NB4 (cell line): Measurements from ENCODE around the gene CCDC181.

Experiments used
- CTCF ChIP-seq: IDR thresholded peaks from one replicate; pipeline ENCODE4 v1.5.1; 2012; ENCODE audit warnings: low read depth, low read length
- MYC ChIP-seq: IDR thresholded peaks from 2 replicates; pipeline ENCODE4 v1.6.1; 2011; ENCODE audit warnings: low read depth, low read length
- POLR2A ChIP-seq: IDR thresholded peaks from 2 replicates; pipeline ENCODE4 v1.6.1; 2011; ENCODE audit warnings: mild to moderate bottlenecking; ENCODE audit not compliant: insufficient read length; ENCODE audit errors: extremely low read depth
- TF ChIP-seq, protein P1 (sequence below): IDR thresholded peaks from 2 replicates; pipeline ENCODE4 v1.6.1; 2011; ENCODE audit warnings: low read depth, low read length

DNA sequence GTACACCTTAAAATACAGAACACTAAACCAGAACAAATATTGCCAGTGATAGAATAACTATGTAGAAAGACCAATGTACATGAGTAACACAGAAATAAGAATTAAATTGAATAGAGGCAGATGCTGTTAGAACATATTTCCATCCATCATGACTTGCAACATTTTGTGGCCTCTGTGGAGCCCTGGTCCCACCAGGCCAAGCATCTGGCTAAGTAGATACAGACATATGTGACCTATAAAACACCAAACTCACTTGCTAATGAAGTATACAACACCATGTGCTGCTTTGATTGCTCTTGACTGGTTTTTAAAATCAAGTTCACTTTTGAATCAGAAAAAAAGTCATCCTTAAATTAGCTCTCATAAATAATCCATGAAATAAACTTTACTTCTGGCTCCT, 38.0 kb upstream of the CCDC181 start:
- no peak for TF ChIP-seq POLR2A
- TF ChIP-seq CTCF: no peak
- TF ChIP-seq, protein P1, sequence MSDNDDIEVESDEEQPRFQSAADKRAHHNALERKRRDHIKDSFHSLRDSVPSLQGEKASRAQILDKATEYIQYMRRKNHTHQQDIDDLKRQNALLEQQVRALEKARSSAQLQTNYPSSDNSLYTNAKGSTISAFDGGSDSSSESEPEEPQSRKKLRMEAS: no peak
- TF ChIP-seq MYC: no peak
